HUES64 (cell line): ENCODE measurements around the gene PLCD3.

Source experiments
- H3K27ac ChIP-seq: 2 replicates; pipeline ENCODE4 v1.7.0; 2013; ENCODE audit warnings: low read depth, low read length, inconsistent platforms
- H3K27me3 ChIP-seq: 2 replicates; pipeline ENCODE4 v1.6.1; 2013; ENCODE audit warnings: mild to moderate bottlenecking, low read length; ENCODE audit not compliant: insufficient read depth
- H3K36me3 ChIP-seq: 2 replicates; pipeline ENCODE4 v1.6.1; 2013; ENCODE audit warnings: mild to moderate bottlenecking, low read length; ENCODE audit not compliant: insufficient read depth
- H3K4me1 ChIP-seq: 2 replicates; pipeline ENCODE4 v1.6.1; 2013; ENCODE audit warnings: mild to moderate bottlenecking, low read length, moderate library complexity; ENCODE audit not compliant: insufficient read depth
- H3K4me3 ChIP-seq: 2 replicates; pipeline ENCODE4 v1.5.1; 2013; ENCODE audit warnings: mild to moderate bottlenecking, low read length, moderate library complexity
- H3K9ac ChIP-seq: 2 replicates; pipeline ENCODE4 v1.6.1; 2013; ENCODE audit warnings: mild to moderate bottlenecking, low read depth, low read length
- H3K9me3 ChIP-seq: 2 replicates; pipeline ENCODE4 v1.6.1; 2013; ENCODE audit warnings: low read depth, low read length; ENCODE audit not compliant: insufficient read depth
- WGBS: fragments of 150-250, 120-280 bp; methylation state at CpG from one replicate; pipeline ENCODE4 v1.1.7; 2013; ENCODE audit warnings: missing lambda C conversion rate; 5-methylcytosine and 5-hydroxymethylcytosine counted together

Gene PLCD3

GRCh38 chr17:45114117-45114932 is 18.0 kb downstream of the PLCD3 start:
- H3K36me3 ChIP-seq = no peaks in the 10 kb centered on the region
- no peaks in the 10 kb centered on the region for H3K9me3 ChIP-seq
- H3K4me1 ChIP-seq = no peaks in the 10 kb centered on the region
- no peak overlapping the region for H3K9ac ChIP-seq
- H3K27me3 ChIP-seq = no peaks in the 10 kb centered on the region
- 90% methylated on average over 19 of the region's 19 CpGs for WGBS
- H3K4me3 ChIP-seq = no peak overlapping the region
- H3K27ac ChIP-seq = no peak overlapping the region

- Histone ChIP-seq H3K36me3 (peaks cover 9% of the 10 kb centered on the region), H3K9ac (no peak overlapping the region), H3K27me3 (no peaks in the 10 kb centered on the region), H3K4me1 (no peaks in the 10 kb centered on the region), H3K27ac (no peak overlapping the region), H3K4me3 (no peak overlapping the region), H3K9me3 (no peaks in the 10 kb centered on the region)
- 92% methylated on average over 9 of the region's 9 CpGs for WGBS
These were observed 18.9 kb downstream of the PLCD3 start for GRCh38 chr17:45113424-45113754.

GRCh38 chr17:45112559-45113423 is 19.5 kb downstream of the PLCD3 start:
- H3K36me3 ChIP-seq = peaks cover 15% of the 10 kb centered on the region
- H3K9ac ChIP-seq = no peak overlapping the region
- 92% methylated on average over 23 of the region's 23 CpGs for WGBS
- H3K4me1 ChIP-seq = no peaks in the 10 kb centered on the region
- no peaks in the 10 kb centered on the region for H3K9me3 ChIP-seq
- H3K27ac ChIP-seq = no peak overlapping the region
- no peaks in the 10 kb centered on the region for H3K27me3 ChIP-seq
- no peak overlapping the region for H3K4me3 ChIP-seq

DNA sequence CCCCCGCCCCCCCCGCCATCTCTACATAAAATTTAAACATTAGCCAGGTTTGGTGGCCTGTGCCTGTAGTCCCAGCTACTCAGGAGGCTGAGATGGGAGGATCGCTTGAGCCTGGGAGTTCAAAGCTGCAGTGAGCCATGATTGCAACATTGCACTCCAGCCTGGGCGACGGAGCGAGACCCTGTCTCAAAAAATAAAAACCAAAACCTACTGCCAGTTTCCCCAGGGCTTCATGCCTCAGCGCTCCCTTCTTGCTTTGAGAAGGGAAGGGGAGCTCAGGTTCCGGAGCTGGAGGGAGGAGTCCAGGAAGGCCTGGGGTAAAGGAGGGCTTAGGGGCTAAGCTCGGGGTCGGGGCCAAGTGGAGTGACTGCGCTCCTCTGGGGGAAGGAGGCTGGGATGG is 20.5 kb downstream of the PLCD3 start:
- Histone ChIP-seq H3K4me1 (no peaks in the 10 kb centered on the region), H3K36me3 (peaks cover 25% of the 10 kb centered on the region)

GRCh38 chr17:45110676-45111611 is 21.4 kb downstream of the PLCD3 start:
- peak overlapping the region; percentile 8; the same call in 1 of the 2 replicates for H3K9ac ChIP-seq
- no peaks in the 10 kb centered on the region for H3K4me1 ChIP-seq
- H3K27ac ChIP-seq = no peak overlapping the region; the same call in 1 of the 2 replicates
- no peaks in the 10 kb centered on the region for H3K27me3 ChIP-seq
- 89% methylated on average over 16 of the region's 16 CpGs for WGBS
- H3K9me3 ChIP-seq = no peaks in the 10 kb centered on the region
- H3K4me3 ChIP-seq = no peak overlapping the region
- H3K36me3 ChIP-seq = peaks cover 34% of the 10 kb centered on the region

More for the DNA sequence above, 20.5 kb downstream of the PLCD3 start:
- H3K4me3 ChIP-seq = no peak overlapping the region
- no peaks in the 10 kb centered on the region for H3K9me3 ChIP-seq
- no peak overlapping the region for H3K27ac ChIP-seq
- H3K9ac ChIP-seq = no peak overlapping the region
- no peaks in the 10 kb centered on the region for H3K27me3 ChIP-seq
- WGBS = 91% methylated on average over 11 of the region's 11 CpGs

GRCh38 chr17:45108595-45109521 is 23.5 kb downstream of the PLCD3 start:
- Histone ChIP-seq H3K9me3 (no peaks in the 10 kb centered on the region), H3K9ac (no peak overlapping the region), H3K4me1 (no peaks in the 10 kb centered on the region), H3K27me3 (no peaks in the 10 kb centered on the region), H3K36me3 (peaks cover 55% of the 10 kb centered on the region), H3K27ac (no peak overlapping the region), H3K4me3 (no peak overlapping the region)
- 93% methylated on average over 12 of the region's 12 CpGs for WGBS

- Histone ChIP-seq H3K4me3 (no peak overlapping the region), H3K27me3 (no peaks in the 10 kb centered on the region), H3K4me1 (no peaks in the 10 kb centered on the region), H3K36me3 (peaks cover 63% of the 10 kb centered on the region), H3K27ac (no peak overlapping the region), H3K9ac (no peak overlapping the region), H3K9me3 (no peaks in the 10 kb centered on the region)
- 93% methylated on average over 9 of the region's 9 CpGs for WGBS
These were observed 24.3 kb downstream of the PLCD3 start for GRCh38 chr17:45108051-45108450.

- 95% methylated on average over 13 of the region's 13 CpGs for WGBS
- H3K27ac ChIP-seq = no peak overlapping the region
- no peaks in the 10 kb centered on the region for H3K4me1 ChIP-seq
- H3K9ac ChIP-seq = no peak overlapping the region
- H3K36me3 ChIP-seq = peaks cover 69% of the 10 kb centered on the region
- H3K4me3 ChIP-seq = no peak overlapping the region
- no peaks in the 10 kb centered on the region for H3K27me3 ChIP-seq
- no peaks in the 10 kb centered on the region for H3K9me3 ChIP-seq
These were observed 24.9 kb downstream of the PLCD3 start for GRCh38 chr17:45107293-45108010.

GRCh38 chr17:45106582-45106981 is 25.7 kb downstream of the PLCD3 start:
- WGBS = 92% methylated on average over 5 of the region's 5 CpGs
- no peak overlapping the region for H3K4me3 ChIP-seq
- peaks cover 77% of the 10 kb centered on the region for H3K36me3 ChIP-seq
- no peaks in the 10 kb centered on the region for H3K27me3 ChIP-seq
- no peak overlapping the region for H3K27ac ChIP-seq
- no peak overlapping the region for H3K9ac ChIP-seq
- H3K9me3 ChIP-seq = no peaks in the 10 kb centered on the region
- no peaks in the 10 kb centered on the region for H3K4me1 ChIP-seq
